Gastrocnemius medialis (tissue), 4 donors: Measurements from ENCODE around the gene ILKAP.

Experiments used
- POLR2A ChIP-seq, 2 donors: fragments of 450-650 bp; IDR thresholded peaks; one replicate each; pipeline ENCODE4 v1.6.1; 2017; ENCODE audit warnings: antibody characterized with exemption in 2 of 2, mild to moderate bottlenecking in 2 of 2, moderate library complexity in 2 of 2
- TF ChIP-seq, protein P1 (sequence below), 5 experiments: fragments of 450-650 bp in 3 of 5; fragments of 200-600 bp in 2 of 5; sonication (generic) in 2 of 5; IDR thresholded peaks in 4 of 5; conservative IDR thresholded peaks in 1 of 5; 1 replicate in 4 of 5; 2 replicates in 1 of 5; pipeline ENCODE4 v1.5.1; 2016 to 2019; ENCODE audit warnings: antibody characterized with exemption in 5 of 5, mild to moderate bottlenecking in 3 of 5, moderate library complexity in 3 of 5

DNA sequence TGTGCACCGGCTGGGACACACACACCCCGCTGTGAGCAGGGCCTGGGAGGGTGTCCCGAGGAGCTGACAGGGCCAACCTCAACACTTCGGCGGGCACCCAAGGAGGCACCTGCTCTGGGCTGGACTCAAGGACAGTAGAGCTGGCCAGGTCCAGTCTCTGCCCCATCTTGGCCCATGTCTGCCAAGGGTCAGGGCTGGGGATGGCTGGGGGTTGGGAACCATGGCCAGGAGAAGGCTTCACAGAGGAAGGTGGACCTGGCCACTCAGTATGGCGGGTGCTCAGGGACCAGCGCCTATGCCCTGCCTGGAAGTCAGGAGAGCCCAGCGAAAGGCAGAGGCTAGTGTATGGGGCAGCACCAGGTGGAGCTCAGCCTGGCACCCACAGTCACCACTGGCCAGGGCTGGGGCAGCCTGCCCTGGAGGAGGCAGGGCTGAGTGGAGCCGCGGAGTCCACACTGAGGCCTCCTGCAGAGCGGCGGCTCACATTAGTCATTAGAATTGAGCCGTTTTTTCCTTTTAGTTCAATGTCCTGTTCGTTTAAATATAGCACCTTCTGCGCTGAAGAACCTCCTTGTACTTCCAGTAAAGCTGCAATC is 40.6 kb downstream of the ILKAP start:
- TF ChIP-seq, protein P1, sequence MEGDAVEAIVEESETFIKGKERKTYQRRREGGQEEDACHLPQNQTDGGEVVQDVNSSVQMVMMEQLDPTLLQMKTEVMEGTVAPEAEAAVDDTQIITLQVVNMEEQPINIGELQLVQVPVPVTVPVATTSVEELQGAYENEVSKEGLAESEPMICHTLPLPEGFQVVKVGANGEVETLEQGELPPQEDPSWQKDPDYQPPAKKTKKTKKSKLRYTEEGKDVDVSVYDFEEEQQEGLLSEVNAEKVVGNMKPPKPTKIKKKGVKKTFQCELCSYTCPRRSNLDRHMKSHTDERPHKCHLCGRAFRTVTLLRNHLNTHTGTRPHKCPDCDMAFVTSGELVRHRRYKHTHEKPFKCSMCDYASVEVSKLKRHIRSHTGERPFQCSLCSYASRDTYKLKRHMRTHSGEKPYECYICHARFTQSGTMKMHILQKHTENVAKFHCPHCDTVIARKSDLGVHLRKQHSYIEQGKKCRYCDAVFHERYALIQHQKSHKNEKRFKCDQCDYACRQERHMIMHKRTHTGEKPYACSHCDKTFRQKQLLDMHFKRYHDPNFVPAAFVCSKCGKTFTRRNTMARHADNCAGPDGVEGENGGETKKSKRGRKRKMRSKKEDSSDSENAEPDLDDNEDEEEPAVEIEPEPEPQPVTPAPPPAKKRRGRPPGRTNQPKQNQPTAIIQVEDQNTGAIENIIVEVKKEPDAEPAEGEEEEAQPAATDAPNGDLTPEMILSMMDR (IDR thresholded peaks at IDR 0.05 in 4 of 5, conservative IDR thresholded peaks at IDR 0.05 in 1 of 5): no peak
- no peak for TF ChIP-seq POLR2A (IDR thresholded peaks at IDR 0.05)
